Activated gamma-delta T cell treated with Interleukin-2 at 50 U/mL for 16 hours (primary cell): ENCODE measurements around the gene PGLYRP2.
A peak's percentile ranks its signal among the peaks of the same experiment; 100 is the strongest.
"Not testable (repeated sequence)": the region's sequence is repeated elsewhere in the genome, so short reads cannot be mapped to it uniquely, and the experiment has no call there.

ENCODE experiments used
- DNase-seq: peaks from one replicate; pipeline ENCODE4 v3.0.0-alpha.2; 2020

PGLYRP2 gene

DNA sequence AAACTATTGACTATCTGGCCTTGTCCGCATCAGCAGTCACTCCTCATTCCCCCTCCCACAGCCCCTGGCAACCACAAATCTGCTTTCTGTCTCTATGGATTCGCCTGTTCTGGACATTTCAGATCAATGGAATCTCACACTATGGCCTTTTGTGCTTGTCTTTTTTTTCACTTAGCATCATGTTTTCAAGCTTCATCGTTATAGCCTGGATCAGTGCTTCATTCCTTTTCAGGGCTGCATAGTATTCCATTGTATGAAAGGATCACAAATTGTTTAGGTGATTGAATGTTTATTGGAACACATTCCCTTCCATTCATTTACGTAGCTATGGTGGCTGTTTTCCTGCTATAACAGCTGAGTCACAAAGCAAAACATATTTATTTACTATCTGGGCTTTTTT, 7.7 kb upstream of the PGLYRP2 start:
- DNase-seq: no peak

- DNase-seq: not testable (repeated sequence)
These were observed 6.5 kb upstream of the PGLYRP2 start for GRCh38 chr19:15485768-15486167.

- DNase-seq: not testable (repeated sequence)
These were observed 1.7 kb upstream of the PGLYRP2 start for GRCh38 chr19:15480996-15481395.

- no peak for DNase-seq
These were observed 3.0 kb downstream of the PGLYRP2 start for GRCh38 chr19:15476325-15476724.

- DNase-seq: no peak
These were observed 3.7 kb downstream of the PGLYRP2 start for GRCh38 chr19:15475611-15476010.

DNA sequence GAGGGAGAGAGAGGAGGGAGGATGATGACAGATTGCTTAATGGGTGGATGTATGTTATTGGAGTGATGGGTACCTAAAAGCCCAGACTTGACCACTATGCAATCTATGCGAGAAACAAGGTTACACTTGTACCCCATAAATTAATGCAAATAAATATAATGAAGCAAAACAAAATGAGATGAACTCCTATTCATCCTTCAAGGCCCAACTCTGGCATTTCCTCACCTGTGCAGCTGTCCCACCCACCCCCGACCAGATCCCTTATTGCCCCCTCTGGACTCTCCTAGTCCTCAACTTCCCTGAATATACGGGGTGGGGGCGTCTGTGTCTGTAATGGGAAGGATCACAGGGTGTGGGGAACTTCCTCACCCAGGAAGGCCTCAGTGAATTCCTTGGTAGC, 4.1 kb downstream of the PGLYRP2 start:
- no peak for DNase-seq

DNA sequence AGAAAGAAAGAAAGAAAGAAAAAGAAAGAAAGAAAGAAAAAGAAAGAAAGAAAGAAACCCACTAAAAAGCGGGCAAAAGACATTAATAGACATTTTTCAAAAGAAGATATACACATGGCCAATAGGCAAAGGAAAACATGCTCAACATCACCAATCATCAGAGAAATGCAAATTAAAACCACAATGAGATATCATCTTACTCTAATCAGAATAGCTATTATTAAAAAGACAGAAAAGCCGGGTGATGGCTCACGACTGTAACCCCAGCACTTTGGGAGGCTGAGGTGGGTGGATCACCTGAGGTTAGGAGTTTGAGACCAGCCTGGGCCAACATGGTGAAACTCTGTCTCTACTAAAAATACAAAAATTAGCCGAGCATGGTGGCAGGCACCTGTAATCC, 5.5 kb downstream of the PGLYRP2 start:
- DNase-seq: not testable (repeated sequence)

DNA sequence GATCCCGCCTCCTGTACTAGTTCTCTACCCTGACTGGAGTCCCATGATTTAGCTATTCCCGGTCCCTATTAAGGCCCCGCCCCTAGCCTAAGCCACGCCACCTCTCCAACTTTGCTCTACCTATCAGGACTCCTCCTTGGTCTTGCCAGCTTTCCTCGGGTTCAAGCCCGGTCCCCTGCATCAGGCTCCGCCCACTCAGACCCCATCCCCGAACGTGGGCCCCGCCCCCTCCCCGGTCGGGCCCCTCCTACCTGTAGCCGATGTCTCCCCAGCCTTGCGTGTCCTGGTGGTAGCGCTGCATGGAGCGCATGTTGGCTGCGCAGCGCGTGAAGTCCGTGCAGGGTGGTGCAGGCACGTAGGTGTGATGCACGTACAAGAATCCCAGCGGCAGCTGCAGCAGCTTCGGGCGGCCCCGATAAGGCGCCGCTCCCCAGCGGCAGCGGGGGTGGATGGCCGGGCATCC, 7.6 kb downstream of the PGLYRP2 start:
- DNase-seq: no peak

DNA sequence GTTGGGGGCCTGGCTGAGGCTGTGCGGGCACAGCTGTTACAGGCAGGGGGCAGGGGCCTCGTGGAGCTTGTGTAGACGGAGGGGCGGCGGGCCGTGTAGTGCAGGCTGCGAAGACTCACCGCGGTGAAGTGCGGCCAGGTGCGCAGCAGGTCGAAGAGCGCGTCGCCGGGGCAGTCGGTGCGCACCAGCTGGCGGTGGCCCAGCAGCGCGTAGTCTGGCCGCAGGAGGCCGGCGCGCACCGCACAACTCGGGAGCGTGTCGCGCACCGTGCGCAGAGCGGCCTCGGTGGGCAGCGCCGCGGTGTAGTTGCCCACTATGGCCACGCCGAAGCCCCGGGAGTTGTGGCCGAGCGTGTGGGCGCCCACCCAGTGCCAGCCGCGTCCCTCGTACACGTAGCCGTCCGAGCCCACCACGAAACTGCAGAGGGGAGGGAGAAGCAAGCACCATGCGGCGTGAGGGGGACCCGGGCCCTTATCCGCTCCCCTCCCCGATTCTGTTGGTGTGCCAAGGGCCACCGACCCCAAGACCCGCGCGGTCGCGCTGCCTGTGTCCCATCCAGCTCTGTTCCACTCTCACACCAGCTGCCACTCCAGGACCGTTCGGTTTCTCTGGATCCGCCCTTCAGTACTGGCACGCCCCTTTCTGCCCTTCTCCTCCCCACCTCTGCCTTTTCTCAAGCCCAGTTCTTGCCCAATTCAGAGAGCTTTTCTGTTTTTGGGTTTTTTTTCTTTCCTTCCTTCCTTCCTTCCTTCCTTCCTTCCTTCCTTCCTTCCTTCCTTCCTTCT, 9.6 kb downstream of the PGLYRP2 start:
- DNase-seq: peak; percentile 38

DNA sequence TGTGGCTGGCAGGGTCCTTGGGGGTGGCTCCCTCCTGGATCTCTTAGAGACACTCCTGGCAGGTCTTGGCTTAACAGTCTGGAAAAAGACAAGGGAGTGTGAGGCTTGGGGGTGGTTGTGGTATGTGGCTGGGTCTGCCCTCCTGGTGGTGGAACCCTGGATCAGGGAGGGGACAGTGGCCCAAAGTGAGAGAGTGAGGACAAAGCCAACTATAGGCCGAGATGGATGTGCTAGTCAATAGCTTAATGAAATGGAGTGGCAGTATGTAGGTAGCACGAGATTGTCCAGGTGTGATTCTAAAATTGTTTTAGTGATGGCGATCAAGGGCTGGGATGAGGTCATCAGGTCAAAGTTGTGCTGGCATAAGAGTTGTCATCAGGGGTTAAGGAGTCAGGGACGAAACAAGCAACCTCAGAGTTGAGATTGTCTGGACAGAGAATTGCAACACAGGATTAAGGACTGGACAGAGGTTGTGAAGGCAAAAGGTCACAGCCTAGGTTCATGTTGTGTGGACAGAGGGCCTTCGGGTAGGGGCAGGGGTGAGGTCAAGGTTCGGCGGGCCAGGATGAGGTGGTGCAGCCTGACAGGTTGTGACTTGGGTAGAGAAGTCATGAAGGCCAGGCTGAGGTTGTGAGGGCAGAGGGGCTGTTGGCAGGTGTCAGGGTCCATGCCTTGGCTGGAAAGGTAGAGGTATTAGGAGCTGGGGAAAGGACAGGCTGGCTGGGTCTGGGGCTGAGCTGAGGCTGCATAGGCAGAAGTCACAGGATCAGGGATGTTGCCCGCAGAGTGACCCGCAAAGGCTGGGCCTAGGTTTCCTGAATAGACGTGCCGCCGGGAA, 10.4 kb downstream of the PGLYRP2 start:
- DNase-seq: no peak

DNA sequence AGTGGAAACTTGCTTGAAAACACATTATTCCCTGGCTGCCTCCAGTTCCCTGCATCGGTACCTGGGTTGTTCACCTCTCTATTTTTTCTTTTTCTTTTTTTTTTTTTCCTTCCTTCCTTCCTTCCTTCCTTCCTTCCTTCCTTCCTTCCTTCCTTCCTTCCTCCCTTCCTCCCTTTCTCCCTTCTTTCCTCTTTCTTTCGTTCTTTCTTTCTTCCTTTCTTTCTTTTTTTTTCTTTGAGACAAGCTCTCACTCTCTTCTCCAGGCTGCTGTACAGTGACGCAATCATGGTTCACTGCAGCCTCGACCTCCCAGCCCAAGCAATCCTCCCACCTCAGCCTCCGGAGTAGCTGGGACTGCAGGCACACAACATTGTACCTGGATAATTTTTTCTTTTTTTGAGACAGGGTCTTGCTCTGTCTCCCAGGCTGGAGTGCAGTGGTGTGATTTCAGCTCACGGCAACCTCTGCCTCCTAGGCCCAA, 11.5 kb downstream of the PGLYRP2 start:
- DNase-seq: no peak

DNA sequence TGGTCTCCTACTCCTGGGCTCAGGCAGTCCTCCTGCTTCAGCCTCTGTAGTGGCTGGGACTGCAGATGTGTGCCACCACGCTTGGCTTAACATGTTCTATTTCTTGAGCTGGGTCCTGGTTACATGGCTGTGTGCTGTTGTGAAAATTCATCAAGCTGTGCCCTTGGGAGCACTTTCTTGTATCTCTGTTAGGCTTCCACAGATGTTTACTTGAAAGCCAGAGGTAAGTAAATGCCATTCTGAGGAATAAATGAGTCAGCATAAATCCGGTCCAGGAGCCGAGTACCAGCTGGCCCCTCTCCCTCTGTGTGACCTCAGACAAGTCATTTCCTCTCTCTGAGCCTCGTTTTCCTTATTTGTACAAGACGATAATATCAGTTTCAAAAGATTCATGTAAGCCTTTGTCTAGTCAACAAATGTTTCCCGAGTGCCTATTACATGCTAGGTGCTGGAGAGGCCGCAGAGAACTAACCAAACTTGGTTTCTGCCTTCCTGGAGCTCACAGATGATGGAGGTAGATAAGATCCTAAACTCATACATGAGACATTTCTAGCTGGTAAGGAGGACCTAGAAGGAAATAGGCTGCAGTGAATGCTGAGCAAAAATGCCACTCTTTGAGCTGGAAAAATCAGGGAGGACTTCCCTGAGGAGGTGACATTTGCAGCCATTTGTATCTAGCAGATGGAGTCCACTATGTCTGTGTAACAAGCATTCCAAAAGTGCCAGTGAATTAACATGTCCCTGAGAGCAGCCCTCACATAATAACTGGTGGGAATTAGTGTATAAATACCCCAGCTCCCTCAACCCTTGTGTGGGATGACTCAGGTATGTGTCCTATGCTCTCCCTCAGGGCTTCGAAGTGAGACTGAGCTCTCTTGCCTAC, 12.2 kb downstream of the PGLYRP2 start:
- peak; percentile 45 for DNase-seq

DNA sequence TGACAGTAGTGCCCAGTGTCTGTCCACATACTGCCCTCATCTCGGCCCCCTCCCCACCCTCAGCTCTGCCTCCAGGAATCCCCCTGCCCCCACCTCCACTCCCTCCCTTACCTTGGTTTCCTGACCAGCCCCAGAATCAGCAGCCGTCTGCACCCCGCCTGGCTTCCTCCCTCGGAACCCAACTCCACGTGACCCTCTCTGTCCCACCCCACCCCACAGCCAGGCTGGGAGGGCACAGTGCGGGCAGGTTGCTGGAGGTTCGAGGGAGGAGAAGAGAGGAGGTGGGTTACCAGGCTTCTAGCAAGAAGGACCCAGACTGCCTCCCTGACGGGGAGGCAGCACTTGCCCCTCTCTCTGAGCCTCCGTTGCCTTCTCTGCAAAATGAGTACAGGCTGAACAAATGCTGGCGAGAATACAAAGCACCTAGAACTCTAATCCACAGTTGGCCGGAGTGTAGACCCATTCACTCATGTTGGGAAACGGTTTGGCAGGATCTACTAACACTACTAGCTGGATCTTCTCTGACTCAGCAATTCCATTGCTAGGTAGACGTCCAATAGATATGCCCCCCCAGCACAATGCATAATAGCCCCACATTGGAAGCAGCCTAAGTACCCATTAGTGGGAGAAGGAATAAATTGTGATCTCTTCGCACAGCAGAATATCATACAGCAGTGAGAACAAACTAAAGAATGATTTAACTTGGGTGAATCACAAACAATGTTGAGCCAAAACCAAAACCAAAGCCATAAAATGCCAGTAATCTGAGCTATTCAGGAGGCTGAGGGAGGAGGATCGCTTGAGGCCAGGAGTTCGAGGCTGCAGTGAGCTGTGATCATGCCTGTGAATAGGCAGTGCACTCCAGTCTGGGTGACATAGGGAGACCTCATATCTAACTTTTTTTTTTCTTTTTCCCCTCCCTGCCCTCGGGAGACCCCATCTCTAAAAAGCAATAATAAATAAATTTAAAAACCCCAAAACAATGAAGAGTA, 14.6 kb downstream of the PGLYRP2 start, which contains the start of gene RASAL3:
Gene RASAL3, minus strand, starts transcription at position 151 of the 992 bp plus-strand sequence. CDS start 186 bp downstream, outside the sequence.
- peak; percentile 74 for DNase-seq

DNA sequence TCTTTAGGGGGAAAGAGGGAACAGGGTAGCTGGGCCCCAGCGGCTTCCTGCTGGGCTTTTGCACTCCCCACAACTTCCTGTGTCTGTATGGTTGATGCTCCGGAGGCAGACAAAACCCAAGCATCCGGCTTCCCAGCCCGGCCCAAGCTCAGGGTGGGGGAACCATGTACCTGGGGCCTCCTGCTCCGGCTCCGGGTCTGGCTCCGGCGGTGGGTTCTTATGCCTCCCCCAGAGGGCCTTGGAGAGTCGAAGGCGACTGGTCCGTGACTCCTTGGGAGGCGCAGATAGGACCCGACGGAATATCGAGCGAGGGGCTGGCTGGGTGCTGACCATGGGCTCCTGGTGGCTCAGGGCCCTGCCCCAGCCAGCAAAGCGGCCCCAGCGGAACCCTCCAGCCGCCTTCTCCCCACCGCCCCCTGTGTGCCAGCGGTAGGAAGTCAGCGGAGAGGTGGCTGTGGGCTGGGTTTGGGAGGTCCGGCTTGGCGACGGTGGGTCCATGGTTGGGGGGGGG, 15.4 kb downstream of the PGLYRP2 start:
- peak; percentile 83 for DNase-seq

DNA sequence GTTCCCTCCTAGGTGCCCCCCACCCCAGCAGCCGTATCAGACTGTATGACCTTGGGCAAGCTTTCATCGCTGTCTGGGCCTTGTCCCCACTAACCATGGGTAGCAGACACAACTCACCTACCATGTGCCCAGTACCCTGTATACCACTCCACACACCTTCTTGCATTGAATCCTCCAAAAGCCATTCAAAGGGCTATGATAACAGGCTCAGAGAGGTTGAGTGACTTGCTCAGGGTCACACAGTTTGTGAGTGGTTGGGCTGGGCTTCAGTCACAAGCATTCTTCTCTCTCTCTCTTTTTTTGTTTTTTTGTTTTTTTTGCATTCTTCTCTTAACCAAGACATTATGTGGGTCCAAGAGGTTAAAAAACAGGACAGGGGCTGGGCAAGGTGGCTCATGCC, 17.6 kb downstream of the PGLYRP2 start:
- DNase-seq: no peak

- DNase-seq: no peak
These were observed 21.4 kb downstream of the PGLYRP2 start for GRCh38 chr19:15457701-15458484.

DNA sequence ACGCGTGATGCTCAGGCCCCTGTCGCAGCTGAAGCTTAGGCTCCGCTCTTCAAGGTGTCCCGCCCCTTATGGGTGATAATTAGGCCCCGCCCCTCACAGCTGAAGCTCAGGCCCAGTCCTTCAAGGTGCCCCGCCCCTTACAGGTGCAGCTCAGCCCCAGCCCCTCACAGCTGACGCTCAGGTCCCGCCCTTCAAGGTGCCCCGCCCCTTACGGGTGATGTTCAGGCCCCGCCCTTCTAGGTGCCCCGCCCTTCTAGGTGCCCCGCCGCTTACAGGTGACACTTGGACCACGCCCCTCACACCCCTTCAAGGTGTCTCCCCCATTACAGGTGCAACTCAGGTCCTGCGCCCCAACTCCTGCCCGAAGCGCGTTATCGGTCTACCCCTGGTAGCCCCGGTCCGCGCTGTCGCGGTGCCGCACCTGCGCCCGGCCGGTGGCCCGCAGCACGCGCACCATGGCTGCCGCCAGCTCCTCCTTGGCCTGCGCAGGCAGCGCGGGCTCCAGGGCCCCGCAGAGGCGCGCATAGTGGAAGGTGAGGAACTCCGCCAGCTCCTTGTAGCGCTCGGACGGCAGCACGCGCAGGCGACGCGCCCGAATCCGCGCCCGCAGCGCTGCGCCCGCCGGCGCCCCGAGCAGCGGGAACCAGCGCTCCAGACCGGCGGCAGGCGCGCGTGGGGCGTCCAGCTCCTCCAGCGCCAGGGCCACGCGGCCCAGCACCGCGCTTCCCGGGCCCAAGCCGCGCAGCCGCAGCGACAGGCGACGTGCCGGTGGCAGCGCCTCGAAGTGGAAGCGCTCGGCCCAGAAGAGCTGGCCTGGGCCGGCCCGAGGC, 22.2 kb downstream of the PGLYRP2 start:
- no peak for DNase-seq

- DNase-seq: no peak
These were observed 22.9 kb downstream of the PGLYRP2 start for GRCh38 chr19:15456441-15456840.

DNA sequence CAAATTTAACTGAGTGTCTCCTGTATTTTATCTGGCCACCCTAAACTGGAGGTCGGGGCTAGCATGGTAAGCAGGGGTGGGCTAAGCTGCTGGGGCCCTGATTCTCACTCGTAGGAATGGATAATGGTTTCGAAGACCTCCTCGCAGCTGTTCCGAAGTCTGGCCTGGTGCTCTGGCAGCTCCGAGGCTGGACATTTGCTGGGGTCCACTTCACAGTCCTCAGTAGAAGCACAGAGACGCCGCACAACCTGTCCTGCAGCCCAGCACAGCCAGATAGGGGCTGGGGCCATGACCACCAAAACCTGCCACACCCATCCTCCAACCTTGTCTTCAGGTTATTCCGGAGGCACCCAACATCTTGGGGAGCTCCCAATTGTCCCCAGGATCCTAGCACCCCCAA, 23.3 kb downstream of the PGLYRP2 start:
- no peak for DNase-seq
